B cell (primary cell): ENCODE data around the gene PAMR1. TPM values are rescaled to one million over a fixed set of nuclear protein-coding genes. Genes with fewer than 3 reads are reported as not detected.

Experiments
- ATAC-seq: fragments of 200-7000 bp; cut with Tn5 transposase; one replicate; pipeline ENCODE4 v1.10.0; 2021; ENCODE audit warnings: low read depth, mild to moderate bottlenecking, moderate number of reproducible peaks, moderate library complexity
- CTCF ChIA-PET: fragments of 350-600 bp; sonication (Branson Sonifier 250); formaldehyde crosslinking; loops from one replicate; lab custom pipeline; 2021; ENCODE audit warnings: antibody characterized with exemption, inconsistent platforms; lab: Charles Lee
- POLR2A ChIA-PET: fragments of 350-600 bp; sonication (Branson Sonifier 250); formaldehyde crosslinking; loops from one replicate; lab custom pipeline; 2021; ENCODE audit warnings: antibody characterized with exemption; lab: Charles Lee
- DNase-seq: peaks from one replicate; pipeline ENCODE4 v3.0.0; 2013
- H2AFZ ChIP-seq: 2 replicates; pipeline ENCODE4 v1.6.1; 2012; ENCODE audit warnings: mild to moderate bottlenecking, low read depth, low read length; ENCODE audit not compliant: insufficient read depth, poor library complexity, severe bottlenecking
- H3K27ac ChIP-seq, 2 donors: 1 replicate in 1 of 2; 2 replicates in 1 of 2; pipeline ENCODE4 v1.5.1; 2012 to 2013; ENCODE audit warnings: low read length in 2 of 2, mild to moderate bottlenecking in 2 of 2, moderate library complexity in 1 of 2
- H3K27me3 ChIP-seq, 4 experiments: fragments of 200-600 bp in 1 of 4; sonication (generic) in 1 of 4; replicated peaks in 1 of 4; 1 replicate in 2 of 4; 2 replicates in 2 of 4; pipeline versions ENCODE4 v1.6.1 to v1.7.0; 2013 to 2016; ENCODE audit warnings: low read length in 3 of 4, mild to moderate bottlenecking in 2 of 4, mixed read lengths in 1 of 4, moderate library complexity in 1 of 4; ENCODE audit not compliant: insufficient read depth in 4 of 4, control insufficient read depth in 3 of 4; ENCODE audit errors: control extremely low read depth in 1 of 4
- H3K36me3 ChIP-seq, 2 experiments: replicated peaks in 1 of 2; 1 replicate in 1 of 2; 2 replicates in 1 of 2; pipeline versions ENCODE4 v1.6.1 to v1.7.1; 2013; ENCODE audit warnings: low read length in 1 of 2; ENCODE audit not compliant: insufficient read depth in 2 of 2, control insufficient read depth in 1 of 2; ENCODE audit errors: control extremely low read depth in 1 of 2, extremely low read depth in 1 of 2
- H3K4me1 ChIP-seq, 2 donors: fragments of 200-600 bp in 1 of 2; sonication (generic) in 1 of 2; 1 replicate in 1 of 2; 2 replicates in 1 of 2; pipeline versions ENCODE4 v1.5.1 to v1.6.1; 2013 to 2017; ENCODE audit warnings: low read length in 2 of 2; ENCODE audit not compliant: control insufficient read depth in 2 of 2, insufficient read depth in 2 of 2
- H3K4me2 ChIP-seq: replicated peaks from 2 replicates; pipeline ENCODE3; 2012; ENCODE audit warnings: mild to moderate bottlenecking, low read depth, low read length; ENCODE audit not compliant: poor library complexity, severe bottlenecking
- H3K4me3 ChIP-seq, 5 experiments: fragments of 200-600 bp in 1 of 5; sonication (generic) in 1 of 5; 1 replicate in 3 of 5; 2 replicates in 2 of 5; pipeline versions ENCODE4 v1.5.1 to v1.7.0; 2011 to 2016; ENCODE audit warnings: low read length in 4 of 5, mild to moderate bottlenecking in 4 of 5, low read depth in 2 of 5, control low read depth in 1 of 5, moderate library complexity in 1 of 5; ENCODE audit not compliant: insufficient read depth in 1 of 5; ENCODE audit errors: control extremely low read depth in 1 of 5, extremely low read depth in 1 of 5
- H3K79me2 ChIP-seq: fragments of 200-600 bp; sonication (generic); one replicate; pipeline ENCODE4 v1.6.0; 2016; ENCODE audit warnings: low read length; ENCODE audit not compliant: control insufficient read depth, insufficient read depth
- H3K9ac ChIP-seq: fragments of 200-600 bp; sonication (generic); 2 replicates; pipeline ENCODE4 v1.6.1; 2017; ENCODE audit warnings: mild to moderate bottlenecking, low read length, moderate library complexity
- H3K9me3 ChIP-seq, 3 donors: one replicate each; pipeline versions ENCODE4 v1.6.1 to v1.7.1; 2013; ENCODE audit warnings: low read length in 2 of 3; ENCODE audit not compliant: control insufficient read depth in 2 of 3, insufficient read depth in 1 of 3; ENCODE audit errors: control extremely low read depth in 1 of 3
- H4K20me1 ChIP-seq: 2 replicates; pipeline ENCODE4 v1.6.0; 2012; ENCODE audit warnings: mild to moderate bottlenecking, low read length; ENCODE audit not compliant: insufficient read depth, control insufficient read depth, poor library complexity, severe bottlenecking
- H3K27ac Mint-ChIP-seq: one replicate; pipeline ENCODE4 v1.8.0; 2021; ENCODE audit warnings: mixed read lengths
- H3K27me3 Mint-ChIP-seq: one replicate; pipeline ENCODE4 v1.8.0; 2021; ENCODE audit warnings: mixed read lengths
- H3K4me1 Mint-ChIP-seq: one replicate; pipeline ENCODE4 v1.8.0; 2021; ENCODE audit warnings: mixed read lengths
- H3K4me3 Mint-ChIP-seq: one replicate; pipeline ENCODE4 v1.8.0; 2021; ENCODE audit warnings: mixed read lengths
- H3K9me3 Mint-ChIP-seq: one replicate; pipeline ENCODE4 v1.8.0; 2022; ENCODE audit warnings: mixed read lengths; ENCODE audit not compliant: insufficient read depth
- EZH2 ChIP-seq: IDR thresholded peaks from 2 replicates; pipeline ENCODE4 v1.6.1; 2012; ENCODE audit warnings: borderline replicate concordance, low read depth, mild to moderate bottlenecking, moderate library complexity, low read length; ENCODE audit not compliant: insufficient read depth, poor library complexity, severe bottlenecking
- WGBS: methylation state at CpG from one replicate; pipeline ENCODE4 v1.1.5; 2013; ENCODE audit warnings: missing lambda C conversion rate; ENCODE audit not compliant: insufficient coverage; 5-methylcytosine and 5-hydroxymethylcytosine counted together
- intact Hi-C: fragments of 100-400 bp; cut with micrococcal nuclease; formaldehyde crosslinking; loops from one replicate; pipeline ENCODE4 v1.10.0; 2022
- polyA plus RNA-seq: library from polyadenylated mRNA; depleted of rRNA; stranded (reverse); fragments of >200 nt; gene quantifications from 2 replicates; pipeline ENCODE4 v1.2.3, GENCODE V29; 2012
- total RNA-seq, 2 donors: library from RNA; stranded (reverse); fragments of 120-200 nt in 1 of 2; gene quantifications; 1 replicate in 1 of 2; 2 replicates in 1 of 2; pipeline versions ENCODE4 v1.2.3 to v1.2.4, GENCODE V29; 2013 to 2022
- TF ChIP-seq, protein P1 (sequence below): fragments of 200-600 bp; IDR thresholded peaks from one replicate; pipeline ENCODE4 v1.8.0; 2022; ENCODE audit warnings: antibody characterized with exemption, mild to moderate bottlenecking

Gene PAMR1
- total and polyA plus RNA-seq, 2 donors (not counting 1 experiment from before 2014, with no cell fraction given) = not detected

DNA sequence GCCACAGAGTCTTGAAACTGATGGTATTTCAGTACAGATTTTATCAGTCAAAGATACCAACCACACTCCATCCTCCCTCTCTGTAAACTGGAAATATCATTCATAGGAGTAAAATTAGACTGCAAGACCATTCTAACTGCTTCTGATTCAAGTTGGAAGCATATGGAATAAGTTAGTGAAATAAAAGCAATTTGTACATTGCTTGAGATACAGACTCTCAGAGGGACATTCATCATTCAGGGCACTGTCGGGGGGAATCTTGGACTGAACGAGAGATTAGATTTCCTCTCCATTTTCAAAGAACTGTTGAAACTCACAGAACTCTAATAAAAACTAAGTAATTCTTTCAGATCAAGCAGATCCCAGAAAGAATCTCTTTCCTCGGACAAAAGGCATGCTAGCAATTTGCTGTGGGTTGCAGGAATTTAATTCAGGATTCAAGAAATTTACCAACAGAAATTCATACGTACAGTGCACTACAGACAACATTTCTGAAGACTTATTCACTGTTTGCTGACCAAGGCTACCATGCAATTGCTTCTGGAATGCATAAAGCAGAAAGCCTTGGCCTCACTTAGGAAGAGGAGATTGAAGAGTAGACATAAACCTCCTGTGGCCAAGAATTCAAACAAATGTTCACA lies 34.1 kb downstream of the PAMR1 start:
- TF ChIP-seq EZH2 = no peak
- TF ChIP-seq, protein P1, sequence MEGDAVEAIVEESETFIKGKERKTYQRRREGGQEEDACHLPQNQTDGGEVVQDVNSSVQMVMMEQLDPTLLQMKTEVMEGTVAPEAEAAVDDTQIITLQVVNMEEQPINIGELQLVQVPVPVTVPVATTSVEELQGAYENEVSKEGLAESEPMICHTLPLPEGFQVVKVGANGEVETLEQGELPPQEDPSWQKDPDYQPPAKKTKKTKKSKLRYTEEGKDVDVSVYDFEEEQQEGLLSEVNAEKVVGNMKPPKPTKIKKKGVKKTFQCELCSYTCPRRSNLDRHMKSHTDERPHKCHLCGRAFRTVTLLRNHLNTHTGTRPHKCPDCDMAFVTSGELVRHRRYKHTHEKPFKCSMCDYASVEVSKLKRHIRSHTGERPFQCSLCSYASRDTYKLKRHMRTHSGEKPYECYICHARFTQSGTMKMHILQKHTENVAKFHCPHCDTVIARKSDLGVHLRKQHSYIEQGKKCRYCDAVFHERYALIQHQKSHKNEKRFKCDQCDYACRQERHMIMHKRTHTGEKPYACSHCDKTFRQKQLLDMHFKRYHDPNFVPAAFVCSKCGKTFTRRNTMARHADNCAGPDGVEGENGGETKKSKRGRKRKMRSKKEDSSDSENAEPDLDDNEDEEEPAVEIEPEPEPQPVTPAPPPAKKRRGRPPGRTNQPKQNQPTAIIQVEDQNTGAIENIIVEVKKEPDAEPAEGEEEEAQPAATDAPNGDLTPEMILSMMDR = no peak
- Histone ChIP-seq H3K4me1 (no peaks in the 10 kb centered on the region), H3K9ac (no peak overlapping the region), H3K36me3 (no peaks in the 10 kb centered on the region), H3K4me3 (no peak overlapping the region), H3K27me3 (peaks cover 0 to 7% (median 1%) of the 10 kb centered on the region in 4 experiments), H2AFZ (no peak overlapping the region), H3K9me3 (no peaks in the 10 kb centered on the region), H3K79me2 (no peaks in the 10 kb centered on the region), H3K4me2 (no peak overlapping the region), H3K27ac (no peak overlapping the region), H4K20me1 (no peaks in the 10 kb centered on the region)
- intact Hi-C loops = no loop called here
- H3K27ac Mint-ChIP-seq = no peak overlapping the region
- POLR2A ChIA-PET = no interaction called here
- no peaks in the 10 kb centered on the region for H3K9me3 Mint-ChIP-seq
- no peaks in the 10 kb centered on the region for H3K4me1 Mint-ChIP-seq
- WGBS = no CpG with 5 or more reads among the region's 4 CpGs
- ATAC-seq = no peak
- no peak overlapping the region for H3K4me3 Mint-ChIP-seq
- DNase-seq = no peak
- CTCF ChIA-PET = no interaction called here
- H3K27me3 Mint-ChIP-seq = peaks cover 26% of the 10 kb centered on the region

DNA sequence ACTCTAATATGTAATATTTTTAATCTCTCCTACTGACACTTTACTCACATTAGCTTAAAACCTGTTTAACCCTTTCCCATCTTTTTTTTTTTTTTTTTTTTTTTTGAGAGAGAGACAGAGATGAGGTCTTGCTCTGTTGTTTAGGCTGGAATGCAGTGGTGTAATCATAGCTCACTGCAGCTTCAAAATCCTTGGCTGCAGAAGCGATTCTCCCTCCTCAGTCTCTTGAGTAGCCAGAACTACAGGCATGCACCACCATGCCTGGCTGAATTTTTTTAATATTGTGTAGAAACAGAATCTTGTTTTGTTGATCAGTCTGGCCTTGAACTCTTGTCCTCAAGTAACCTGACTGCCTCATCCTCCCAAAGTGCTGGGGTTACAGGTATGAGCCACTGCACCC lies 37.3 kb downstream of the PAMR1 start:
- H3K27ac ChIP-seq = no peak overlapping the region
- H3K27me3 Mint-ChIP-seq = peaks cover 46% of the 10 kb centered on the region
- no peaks in the 10 kb centered on the region for H3K9me3 Mint-ChIP-seq
- ChIA-PET POLR2A (no interaction called here), CTCF (interaction anchor here (0.6 to 2.8 kb wide), 8 partner anchors 11 to 1031 kb away, joined by 3 to 11 read pairs (median 4); no protein-coding TSS in a partner anchor)
- H3K9me3 ChIP-seq = peaks cover 0 to 4% (median 4%) of the 10 kb centered on the region in 3 donors
- H3K4me1 Mint-ChIP-seq = no peaks in the 10 kb centered on the region
- peaks cover 0 to 19% (median 9%) of the 10 kb centered on the region in 4 experiments for H3K27me3 ChIP-seq
- intact Hi-C loops = loop anchor here (5.0 kb wide), 1 partner anchor 779 kb away; no protein-coding TSS in a partner anchor
- no peaks in the 10 kb centered on the region for H4K20me1 ChIP-seq
- no peaks in the 10 kb centered on the region for H3K36me3 ChIP-seq
- H3K4me3 Mint-ChIP-seq = no peak overlapping the region
- H3K4me1 ChIP-seq = no peaks in the 10 kb centered on the region
- no peaks in the 10 kb centered on the region for H3K79me2 ChIP-seq
- no peak overlapping the region for H2AFZ ChIP-seq
- no peak overlapping the region for H3K4me2 ChIP-seq
- H3K9ac ChIP-seq = no peak overlapping the region
- TF ChIP-seq, protein P1 = no peak
- TF ChIP-seq EZH2 = no peak
- WGBS = 100% methylated on average over 1 of the region's 1 CpG
- no peak overlapping the region for H3K27ac Mint-ChIP-seq
- ATAC-seq (no peak), DNase-seq (no peak)
- H3K4me3 ChIP-seq = no peak overlapping the region
